ENCODE results near the gene HNRNPAB. TPM values are rescaled to one million over a fixed set of nuclear protein-coding genes. Genes with fewer than 3 reads are reported as not detected.
A peak's percentile ranks its signal among the peaks of the same experiment; 100 is the strongest.
"Not testable (repeated sequence)": the region's sequence is repeated elsewhere in the genome, so short reads cannot be mapped to it uniquely, and the experiment has no call there.

Gene HNRNPAB
- total RNA-seq, 1 donor, result 53.1 TPM

GRCh38 chr5:178228609-178229008 lies 24.3 kb downstream of the HNRNPAB start:
- DNase-seq (ENCODE audit: low read depth in 2 of 3, low spot score in 2 of 3), result no peak

- not testable (repeated sequence) for DNase-seq (ENCODE audit: low read depth in 2 of 3, low spot score in 2 of 3)
Measured at GRCh38 chr5:178229111-178229510, 24.8 kb downstream of the HNRNPAB start.

- no peak for DNase-seq (ENCODE audit: low read depth in 2 of 3, low spot score in 2 of 3)
Measured at GRCh38 chr5:178229861-178230260, 25.5 kb downstream of the HNRNPAB start.

- no peak for DNase-seq (ENCODE audit: low read depth in 2 of 3, low spot score in 2 of 3)
Measured at GRCh38 chr5:178230879-178231538, 26.7 kb downstream of the HNRNPAB start.

DNA sequence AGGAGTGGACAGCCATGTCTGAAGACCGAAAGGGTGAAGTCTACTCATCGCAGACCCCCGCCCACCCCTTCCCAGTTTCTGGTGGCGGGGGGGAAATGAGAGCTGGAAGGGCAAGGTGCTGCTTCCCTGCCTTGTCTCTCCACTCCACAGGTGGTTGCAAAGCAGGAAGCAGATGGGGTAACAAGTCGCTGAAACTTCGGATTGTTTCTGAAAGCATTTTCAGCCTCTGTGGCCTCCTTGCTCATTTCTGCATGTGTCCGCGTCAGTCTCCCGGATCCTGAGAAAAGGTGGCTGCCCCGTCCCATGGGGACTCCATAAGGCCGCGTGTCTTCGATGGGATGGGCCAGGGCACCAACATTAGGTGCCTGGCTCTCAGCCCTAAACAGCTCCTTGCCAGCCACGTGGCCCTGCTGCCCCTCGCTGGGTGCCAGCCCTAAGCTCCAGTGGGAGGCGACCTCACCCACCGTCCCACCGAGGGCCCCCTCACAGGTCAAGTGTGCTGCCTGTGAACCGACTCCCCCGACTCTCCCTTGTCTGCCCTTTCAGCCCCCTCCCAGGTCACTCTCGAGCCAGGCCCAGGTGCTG lies 27.3 kb downstream of the HNRNPAB start:
- no peak for DNase-seq (ENCODE audit: low read depth in 2 of 3, low spot score in 2 of 3)

DNA sequence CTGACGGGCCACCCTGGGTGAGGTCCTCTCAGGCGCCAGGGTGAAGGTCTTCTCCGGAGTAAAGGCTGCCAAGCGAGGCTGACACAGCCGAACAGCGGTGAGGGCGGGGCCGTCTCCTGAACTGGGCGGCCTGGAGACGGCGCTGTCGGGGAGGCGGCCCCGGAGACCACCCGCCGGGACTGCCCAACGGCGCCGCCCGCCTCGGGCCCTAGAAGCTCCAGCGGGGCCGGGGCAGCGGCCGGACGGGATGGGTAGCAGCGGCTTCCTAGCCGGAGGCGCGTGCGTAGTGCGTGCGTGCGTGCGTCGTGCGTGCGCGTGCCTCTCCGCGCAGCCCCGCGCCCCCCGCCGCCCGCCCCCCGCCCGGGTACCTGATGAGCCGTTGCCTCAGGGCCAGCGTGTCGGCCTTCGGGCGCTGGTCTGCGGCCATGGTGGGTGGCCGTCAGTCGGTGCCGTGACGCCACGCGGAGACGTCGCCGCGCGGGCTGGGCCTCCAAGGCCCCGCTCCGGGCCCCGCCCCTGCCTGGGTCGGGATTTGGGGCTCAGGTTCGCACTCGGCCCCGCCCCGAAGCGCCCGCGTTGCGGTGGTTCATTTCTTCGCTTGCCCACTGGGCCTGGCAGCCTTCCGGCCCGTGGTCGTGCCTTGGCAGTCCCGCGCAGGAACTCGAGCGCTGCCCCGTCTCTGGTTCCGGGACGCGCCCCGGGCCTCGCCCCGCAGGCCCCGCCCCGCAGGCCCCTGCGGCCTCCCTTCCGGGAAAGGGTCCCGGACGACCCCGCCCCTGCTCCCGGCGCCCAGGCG lies 28.0 kb downstream of the HNRNPAB start, which contains the start of gene PHYKPL:
PHYKPL (minus strand) TSS at position 679 of the 796 bp plus-strand sequence; CDS start at position 427, 252 bp downstream.
- DNase-seq (ENCODE audit: low read depth in 2 of 3, low spot score in 2 of 3), result peak; percentile 52 to 73 (median 66)

- peak in 1 of 3 donors; percentile 31 for DNase-seq (ENCODE audit: low read depth in 2 of 3, low spot score in 2 of 3)
Measured at GRCh38 chr5:178232920-178233429, 28.6 kb downstream of the HNRNPAB start.

- no peak for DNase-seq (ENCODE audit: low read depth in 2 of 3, low spot score in 2 of 3)
Measured at GRCh38 chr5:178234121-178234749, 29.9 kb downstream of the HNRNPAB start.

- DNase-seq (ENCODE audit: low read depth in 2 of 3, low spot score in 2 of 3), result peak; percentile 49 to 89 (median 78)
Measured at GRCh38 chr5:178234750-178235587, 30.6 kb downstream of the HNRNPAB start.

DNA sequence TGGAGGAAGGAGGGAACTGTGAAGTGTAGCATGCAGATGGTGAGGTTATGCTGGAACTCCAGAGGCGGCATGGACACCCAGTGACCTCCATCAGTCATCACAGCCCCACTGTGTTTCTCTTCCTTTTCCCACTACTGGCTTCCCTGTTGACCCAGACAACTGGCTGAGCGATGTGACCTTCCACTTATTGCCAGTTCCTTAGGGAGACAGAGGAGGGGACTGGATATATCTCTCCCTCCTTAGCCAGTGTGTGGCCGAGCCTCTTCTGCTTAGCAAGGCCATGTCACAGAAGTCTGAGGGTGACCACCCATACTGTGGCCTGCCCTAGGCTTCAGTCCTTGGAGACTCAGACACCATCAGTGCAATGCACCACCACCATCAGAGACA lies 31.2 kb downstream of the HNRNPAB start:
- DNase-seq (ENCODE audit: low read depth in 2 of 3, low spot score in 2 of 3), result no peak

- no peak for DNase-seq (ENCODE audit: low read depth in 2 of 3, low spot score in 2 of 3)
Measured at GRCh38 chr5:178236126-178236525, 31.8 kb downstream of the HNRNPAB start.

DNA sequence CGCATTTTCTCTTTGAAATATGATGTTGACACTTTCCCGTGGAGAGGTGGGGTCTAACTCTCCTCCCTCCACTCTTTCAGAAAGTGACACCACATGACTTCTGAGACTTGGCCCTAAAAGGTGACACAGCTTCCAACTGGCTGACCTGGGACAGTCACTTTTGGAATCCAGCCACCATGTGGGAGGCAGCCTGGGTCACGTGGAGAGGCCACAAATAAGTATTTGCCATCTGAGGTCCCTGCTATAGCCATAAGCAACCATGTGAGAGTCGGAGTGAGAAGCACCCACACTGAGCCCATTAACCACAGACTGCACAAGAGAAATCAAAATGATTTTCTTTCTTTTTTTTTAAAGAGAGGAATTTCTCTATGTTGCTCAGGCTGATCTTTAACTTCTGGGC lies 32.3 kb downstream of the HNRNPAB start:
- DNase-seq (ENCODE audit: low read depth in 2 of 3, low spot score in 2 of 3), result peak in 1 of 3 donors; percentile 36

DNA sequence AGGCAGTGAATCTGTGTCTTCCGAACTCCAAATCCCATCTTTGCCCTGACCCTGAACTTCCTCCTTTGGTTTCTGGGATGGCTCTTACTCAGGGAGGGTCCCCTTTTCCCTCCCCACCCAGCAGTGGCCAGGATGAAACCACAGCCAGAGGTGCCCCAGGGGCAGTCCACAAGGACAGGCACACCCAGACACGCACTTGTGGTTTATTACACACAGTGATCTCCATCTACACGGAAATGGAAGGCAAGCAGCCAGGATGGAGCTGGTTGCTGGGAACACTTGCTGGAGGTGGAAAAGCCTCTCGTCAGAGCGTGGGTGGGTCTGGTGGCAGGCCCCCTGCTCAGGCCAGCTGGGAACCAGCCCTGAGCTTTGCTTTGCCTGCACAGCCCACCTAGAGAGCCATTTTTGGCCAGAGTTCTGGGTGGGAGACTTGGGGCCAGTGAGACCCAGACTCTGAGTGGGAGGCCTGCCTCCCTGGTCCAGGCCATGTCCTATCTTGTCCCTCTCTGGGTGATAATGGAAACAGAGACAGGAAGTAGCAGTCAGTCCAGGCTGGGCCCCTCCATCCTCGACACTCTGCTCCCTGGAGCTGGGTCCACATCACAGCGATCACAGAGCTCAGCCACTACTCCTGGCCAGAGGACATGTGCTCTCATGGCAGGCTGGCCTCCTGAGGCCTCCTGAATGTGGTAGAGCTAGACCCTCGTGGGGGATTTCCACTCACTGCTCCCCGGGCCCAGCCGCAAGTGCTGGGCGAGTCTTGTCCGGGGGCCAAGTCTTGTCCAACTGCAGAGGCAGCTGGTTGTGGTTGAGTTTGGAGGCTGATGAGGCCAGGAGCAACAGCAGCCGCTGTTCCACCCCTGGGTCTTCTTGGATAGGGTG lies 33.3 kb downstream of the HNRNPAB start:
- DNase-seq (ENCODE audit: low read depth in 2 of 3, low spot score in 2 of 3), result peak in 1 of 3 donors; percentile 42

DNA sequence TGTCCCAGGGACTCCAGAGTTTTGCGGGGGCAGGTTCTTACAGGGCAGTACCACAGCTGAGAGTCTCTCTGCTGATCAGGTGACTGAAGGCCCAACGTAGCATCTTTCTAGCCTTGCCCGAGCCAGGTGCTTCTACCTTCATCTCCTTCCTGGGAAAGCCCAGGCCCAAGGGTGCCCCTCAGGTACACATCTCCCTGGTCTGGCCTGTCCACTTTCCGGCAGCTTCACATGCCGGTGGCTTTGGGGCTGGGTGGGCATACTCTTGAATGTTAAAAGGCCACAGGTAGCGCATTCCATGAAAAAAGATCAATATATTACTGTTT lies 33.9 kb downstream of the HNRNPAB start:
- DNase-seq (ENCODE audit: low read depth in 2 of 3, low spot score in 2 of 3), result no peak

DNA sequence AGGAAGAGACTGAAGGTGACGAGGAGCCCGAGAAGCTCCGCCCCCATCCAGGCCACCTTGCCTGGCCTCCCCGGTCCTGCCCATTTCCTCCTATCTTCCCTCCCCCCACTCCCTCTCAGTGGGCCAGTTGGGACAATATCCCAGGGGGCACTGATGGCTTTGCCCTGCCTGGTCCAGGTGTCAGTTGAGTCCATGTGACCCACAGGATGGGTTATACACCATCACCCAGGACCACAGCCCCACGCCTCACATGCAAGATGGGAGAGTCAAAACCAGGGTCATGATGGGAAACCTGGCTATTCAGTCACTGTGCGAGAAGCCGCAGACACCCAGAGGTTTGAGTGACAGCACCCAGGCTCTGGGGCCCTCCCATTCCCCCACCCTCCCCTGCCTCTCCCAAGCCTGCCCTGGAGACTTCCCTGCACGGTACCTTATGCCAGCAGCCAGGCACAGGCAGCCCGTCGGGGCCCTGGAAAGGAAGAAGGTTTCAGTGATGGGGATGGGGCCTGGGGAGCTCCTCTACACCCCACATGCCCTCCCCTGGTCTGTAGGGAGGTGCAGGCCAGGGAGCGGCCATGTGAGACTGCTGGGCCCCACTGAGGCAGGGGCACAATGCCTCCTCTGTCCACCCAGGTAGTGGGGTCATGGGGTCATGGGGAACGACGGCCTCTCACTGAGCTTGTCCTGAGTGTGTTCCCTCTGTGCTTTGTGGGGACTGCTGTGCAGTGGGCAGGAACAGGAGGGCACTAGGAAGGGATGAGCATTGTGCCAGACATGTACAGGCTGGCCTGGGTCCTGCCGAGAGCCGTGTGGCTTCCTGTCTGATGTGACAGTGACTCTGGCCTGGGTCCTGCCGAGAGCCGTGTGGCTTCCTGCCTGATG lies 34.6 kb downstream of the HNRNPAB start:
- no peak for DNase-seq (ENCODE audit: low read depth in 2 of 3, low spot score in 2 of 3)

GRCh38 chr5:178239626-178240301 lies 35.4 kb downstream of the HNRNPAB start:
- not testable (repeated sequence) for DNase-seq (ENCODE audit: low read depth in 2 of 3, low spot score in 2 of 3)

DNA sequence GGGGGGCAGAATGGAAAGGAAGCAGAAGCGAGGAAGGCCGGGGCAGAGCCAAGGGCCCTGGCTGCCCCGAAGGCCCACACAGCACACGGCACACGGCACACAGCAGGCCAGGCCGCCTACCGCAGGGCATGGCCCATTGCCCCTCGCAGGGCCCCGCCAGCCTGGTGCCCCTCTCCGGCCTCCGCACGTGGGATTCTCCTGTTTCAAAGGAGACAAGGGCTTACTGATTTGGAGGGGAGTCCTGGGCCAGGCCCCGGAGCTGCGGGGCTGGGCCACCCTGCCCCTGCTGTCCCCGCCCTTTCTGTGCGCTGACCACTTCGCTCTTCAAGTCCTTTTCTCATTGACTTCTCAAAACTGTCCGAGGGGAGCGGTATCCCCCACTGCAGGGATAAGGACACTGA lies 36.0 kb downstream of the HNRNPAB start:
- DNase-seq (ENCODE audit: low read depth in 2 of 3, low spot score in 2 of 3), result no peak

DNA sequence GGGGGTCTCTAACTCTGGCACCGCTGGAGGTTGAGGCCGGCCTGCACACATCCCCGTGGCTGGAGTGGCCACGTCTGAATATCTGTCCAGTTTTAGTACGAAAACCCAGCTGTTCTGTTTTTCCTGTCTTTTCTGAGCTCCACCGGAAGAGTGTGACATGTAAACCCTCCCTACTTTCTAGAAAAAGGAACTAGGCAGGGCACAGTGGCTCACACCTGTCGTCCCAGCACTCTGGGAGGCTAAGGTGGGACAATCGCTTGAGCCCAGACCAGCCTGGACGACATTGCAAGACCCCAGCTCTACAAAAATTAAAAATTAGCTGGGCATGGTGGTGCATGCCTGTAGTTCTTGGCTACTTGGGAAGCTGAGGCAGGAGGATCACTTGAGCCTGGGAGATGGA lies 36.4 kb downstream of the HNRNPAB start:
- peak in 1 of 3 donors; percentile 39 for DNase-seq (ENCODE audit: low read depth in 2 of 3, low spot score in 2 of 3)

Data from hematopoietic multipotent progenitor cell (in vitro differentiated cells).